Esophagus mucosa (tissue), 1 donor: ENCODE data around the gene CAMSAP1. TPM values are rescaled to one million over a fixed set of nuclear protein-coding genes. Genes with fewer than 3 reads are reported as not detected.

Source experiments
- total RNA-seq: library from RNA; stranded (reverse); gene quantifications from one replicate; pipeline ENCODE4 v1.2.4, GENCODE V29; 2023
- donor health status: DM: yes; HTN: yes; CAD: no.

The CAMSAP1 gene
- total RNA-seq, 1 donor from 2014 or later, result 52.7 TPM

Other genes with a start within 250 kb of the CAMSAP1 start
- not detected for gene LCN9, start 244.2 kb downstream of the CAMSAP1 start, total RNA-seq
- gene SOHLH1, start 208.1 kb downstream of the CAMSAP1 start, total RNA-seq, result not detected
- not detected for gene KCNT1, start 205.4 kb downstream of the CAMSAP1 start, total RNA-seq
- 42.6 TPM for gene UBAC1, start 53.8 kb upstream of the CAMSAP1 start, total RNA-seq
- gene NACC2, start 187.7 kb upstream of the CAMSAP1 start, total RNA-seq, result 7.0 TPM
- gene TMEM250, start 211.3 kb upstream of the CAMSAP1 start, total RNA-seq, result 32.6 TPM